K562 (cell line): ENCODE measurements around the gene SYNCRIP. TPM values are rescaled to one million over a fixed set of nuclear protein-coding genes. Genes with fewer than 3 reads are reported as not detected.

Source experiments
- E2F6 ChIP-seq, 2 experiments: IDR thresholded peaks; 2 replicates each; pipeline ENCODE4 v1.6.1; 2011; ENCODE audit warnings: borderline replicate concordance in 1 of 2, control low read depth in 1 of 2, low read depth in 1 of 2, low read length in 1 of 2, mild to moderate bottlenecking in 1 of 2, mixed read lengths in 1 of 2, moderate library complexity in 1 of 2; ENCODE audit not compliant: insufficient read depth in 1 of 2, insufficient read length in 1 of 2, poor library complexity in 1 of 2, severe bottlenecking in 1 of 2; ENCODE audit errors: extremely low read depth in 1 of 2
- ERF ChIP-seq: fragments of 450-650 bp; formaldehyde crosslinking; IDR thresholded peaks from 2 replicates; pipeline ENCODE4 v1.4.0; 2020; ENCODE audit warnings: mild to moderate bottlenecking, mixed read lengths
- MXD1 ChIP-seq: fragments of 250-450 bp; sonication (Bioruptor Pico); IDR thresholded peaks from 2 replicates; pipeline ENCODE4 v1.8.0; 2021; ENCODE audit warnings: borderline replicate concordance, mild to moderate bottlenecking, moderate library complexity; ENCODE audit not compliant: poor library complexity, severe bottlenecking
- NBN ChIP-seq: fragments of 450-650 bp; IDR thresholded peaks from 2 replicates; pipeline ENCODE4 v1.6.1; 2016; ENCODE audit warnings: low read depth, mild to moderate bottlenecking
- NRF1 ChIP-seq, 2 experiments: fragments of 450-650 bp; IDR thresholded peaks in 1 of 2; conservative IDR thresholded peaks in 1 of 2; 2 replicates each; pipeline ENCODE4 v1.6.1; 2014; ENCODE audit warnings: mild to moderate bottlenecking in 2 of 2
- RCOR1 ChIP-seq, 2 experiments: IDR thresholded peaks; 2 replicates each; pipeline ENCODE4 v1.6.1; 2012; ENCODE audit warnings: low read depth in 2 of 2, low read length in 2 of 2, borderline replicate concordance in 1 of 2, improper control_type of control experiment in 1 of 2
- ZBTB33 ChIP-seq: sonication (generic); formaldehyde crosslinking; IDR thresholded peaks from 2 replicates; pipeline ENCODE4 v1.8.1; 2023; ENCODE audit warnings: mild to moderate bottlenecking, missing genetic modification reagents
- ZNF347 ChIP-seq: fragments of 450-650 bp; formaldehyde crosslinking; IDR thresholded peaks from 2 replicates; pipeline ENCODE4 v1.4.0; 2020; ENCODE audit warnings: low read depth, mild to moderate bottlenecking, moderate library complexity
- ZNF699 ChIP-seq: fragments of 250-450 bp; sonication (Bioruptor Pico); IDR thresholded peaks from 2 replicates; pipeline ENCODE4 v1.8.0; 2021; ENCODE audit warnings: mild to moderate bottlenecking, moderate library complexity; ENCODE audit not compliant: insufficient replicate concordance
- polyA plus RNA-seq, 8 experiments: library from polyadenylated mRNA; depleted of rRNA in 4 of 8; stranded (reverse) in 5 of 8; unstranded in 3 of 8; fragments of >200 nt; fragmentation: Nextera tagmentation in 2 of 8; fragmentation: Illumina TruSeq in 1 of 8; extraction: Ambion mirVana in 2 of 8; extraction: Trizol in 1 of 8; gene quantifications; 2 replicates each; pipeline versions ENCODE4 v1.2.1 to v1.2.3, GENCODE V29; 2011 to 2014; ENCODE audit warnings: inconsistent platforms in 1 of 8, missing spikeins in 1 of 8
- total RNA-seq, 7 experiments: library from RNA; depleted of rRNA in 6 of 7; stranded (reverse); fragments of >200 nt in 6 of 7; fragmentation: Illumina TruSeq in 2 of 7; extraction: Trizol in 2 of 7; gene quantifications; 2 replicates each; pipeline versions ENCODE4 v1.2.1 to v1.2.3, GENCODE V29; 2011 to 2021; ENCODE audit warnings: low replicate concordance in 1 of 7
- TF ChIP-seq, protein P1 (sequence below): fragments of 450-650 bp; IDR thresholded peaks from 2 replicates; pipeline ENCODE4 v1.6.1; 2016; ENCODE audit warnings: mild to moderate bottlenecking, moderate library complexity

SYNCRIP gene
- total and polyA plus RNA-seq, 9 of the 15 experiments (the other 6 are each of a cell fraction or from before 2014, with no cell fraction given) = 46.5 to 295 (median 140) TPM

DNA sequence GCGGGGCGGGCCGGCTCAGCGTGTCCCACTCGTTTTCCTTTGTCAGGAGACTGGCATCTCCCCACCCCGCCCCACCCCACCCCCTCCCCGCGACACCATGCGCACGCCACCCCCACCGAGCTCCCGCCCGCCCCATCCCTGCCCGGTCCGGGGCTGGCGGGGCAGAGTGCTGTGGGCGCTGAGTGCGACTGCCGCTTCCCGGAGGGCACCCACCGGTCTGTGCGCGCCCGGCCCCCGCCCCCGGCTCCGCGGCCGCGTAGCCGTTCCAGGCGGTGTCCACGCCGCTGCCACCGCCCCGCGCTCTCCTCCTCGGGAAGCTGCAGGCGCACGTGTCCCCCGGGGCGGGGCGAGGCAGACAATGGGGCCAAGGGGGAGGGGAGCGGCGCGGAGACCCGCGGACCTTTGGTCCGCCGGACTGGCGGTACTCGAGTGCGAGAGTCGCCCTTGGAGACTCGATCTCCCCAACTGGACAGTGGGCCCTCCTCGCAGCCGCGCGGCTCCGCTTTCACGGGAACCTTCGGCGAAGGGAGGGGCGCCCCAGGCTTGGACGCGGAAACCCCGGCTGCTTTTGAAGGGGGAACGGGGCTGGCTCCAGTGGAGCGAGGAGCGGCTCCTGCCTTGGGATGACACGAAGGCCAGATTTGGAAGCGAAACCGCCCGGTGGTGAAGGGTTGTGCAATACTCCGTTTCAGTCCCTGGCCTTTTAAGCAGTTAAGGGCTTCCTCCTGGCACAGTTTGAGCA lies 1.0 kb upstream of the SYNCRIP start (continued):
- TF ChIP-seq, protein P1, sequence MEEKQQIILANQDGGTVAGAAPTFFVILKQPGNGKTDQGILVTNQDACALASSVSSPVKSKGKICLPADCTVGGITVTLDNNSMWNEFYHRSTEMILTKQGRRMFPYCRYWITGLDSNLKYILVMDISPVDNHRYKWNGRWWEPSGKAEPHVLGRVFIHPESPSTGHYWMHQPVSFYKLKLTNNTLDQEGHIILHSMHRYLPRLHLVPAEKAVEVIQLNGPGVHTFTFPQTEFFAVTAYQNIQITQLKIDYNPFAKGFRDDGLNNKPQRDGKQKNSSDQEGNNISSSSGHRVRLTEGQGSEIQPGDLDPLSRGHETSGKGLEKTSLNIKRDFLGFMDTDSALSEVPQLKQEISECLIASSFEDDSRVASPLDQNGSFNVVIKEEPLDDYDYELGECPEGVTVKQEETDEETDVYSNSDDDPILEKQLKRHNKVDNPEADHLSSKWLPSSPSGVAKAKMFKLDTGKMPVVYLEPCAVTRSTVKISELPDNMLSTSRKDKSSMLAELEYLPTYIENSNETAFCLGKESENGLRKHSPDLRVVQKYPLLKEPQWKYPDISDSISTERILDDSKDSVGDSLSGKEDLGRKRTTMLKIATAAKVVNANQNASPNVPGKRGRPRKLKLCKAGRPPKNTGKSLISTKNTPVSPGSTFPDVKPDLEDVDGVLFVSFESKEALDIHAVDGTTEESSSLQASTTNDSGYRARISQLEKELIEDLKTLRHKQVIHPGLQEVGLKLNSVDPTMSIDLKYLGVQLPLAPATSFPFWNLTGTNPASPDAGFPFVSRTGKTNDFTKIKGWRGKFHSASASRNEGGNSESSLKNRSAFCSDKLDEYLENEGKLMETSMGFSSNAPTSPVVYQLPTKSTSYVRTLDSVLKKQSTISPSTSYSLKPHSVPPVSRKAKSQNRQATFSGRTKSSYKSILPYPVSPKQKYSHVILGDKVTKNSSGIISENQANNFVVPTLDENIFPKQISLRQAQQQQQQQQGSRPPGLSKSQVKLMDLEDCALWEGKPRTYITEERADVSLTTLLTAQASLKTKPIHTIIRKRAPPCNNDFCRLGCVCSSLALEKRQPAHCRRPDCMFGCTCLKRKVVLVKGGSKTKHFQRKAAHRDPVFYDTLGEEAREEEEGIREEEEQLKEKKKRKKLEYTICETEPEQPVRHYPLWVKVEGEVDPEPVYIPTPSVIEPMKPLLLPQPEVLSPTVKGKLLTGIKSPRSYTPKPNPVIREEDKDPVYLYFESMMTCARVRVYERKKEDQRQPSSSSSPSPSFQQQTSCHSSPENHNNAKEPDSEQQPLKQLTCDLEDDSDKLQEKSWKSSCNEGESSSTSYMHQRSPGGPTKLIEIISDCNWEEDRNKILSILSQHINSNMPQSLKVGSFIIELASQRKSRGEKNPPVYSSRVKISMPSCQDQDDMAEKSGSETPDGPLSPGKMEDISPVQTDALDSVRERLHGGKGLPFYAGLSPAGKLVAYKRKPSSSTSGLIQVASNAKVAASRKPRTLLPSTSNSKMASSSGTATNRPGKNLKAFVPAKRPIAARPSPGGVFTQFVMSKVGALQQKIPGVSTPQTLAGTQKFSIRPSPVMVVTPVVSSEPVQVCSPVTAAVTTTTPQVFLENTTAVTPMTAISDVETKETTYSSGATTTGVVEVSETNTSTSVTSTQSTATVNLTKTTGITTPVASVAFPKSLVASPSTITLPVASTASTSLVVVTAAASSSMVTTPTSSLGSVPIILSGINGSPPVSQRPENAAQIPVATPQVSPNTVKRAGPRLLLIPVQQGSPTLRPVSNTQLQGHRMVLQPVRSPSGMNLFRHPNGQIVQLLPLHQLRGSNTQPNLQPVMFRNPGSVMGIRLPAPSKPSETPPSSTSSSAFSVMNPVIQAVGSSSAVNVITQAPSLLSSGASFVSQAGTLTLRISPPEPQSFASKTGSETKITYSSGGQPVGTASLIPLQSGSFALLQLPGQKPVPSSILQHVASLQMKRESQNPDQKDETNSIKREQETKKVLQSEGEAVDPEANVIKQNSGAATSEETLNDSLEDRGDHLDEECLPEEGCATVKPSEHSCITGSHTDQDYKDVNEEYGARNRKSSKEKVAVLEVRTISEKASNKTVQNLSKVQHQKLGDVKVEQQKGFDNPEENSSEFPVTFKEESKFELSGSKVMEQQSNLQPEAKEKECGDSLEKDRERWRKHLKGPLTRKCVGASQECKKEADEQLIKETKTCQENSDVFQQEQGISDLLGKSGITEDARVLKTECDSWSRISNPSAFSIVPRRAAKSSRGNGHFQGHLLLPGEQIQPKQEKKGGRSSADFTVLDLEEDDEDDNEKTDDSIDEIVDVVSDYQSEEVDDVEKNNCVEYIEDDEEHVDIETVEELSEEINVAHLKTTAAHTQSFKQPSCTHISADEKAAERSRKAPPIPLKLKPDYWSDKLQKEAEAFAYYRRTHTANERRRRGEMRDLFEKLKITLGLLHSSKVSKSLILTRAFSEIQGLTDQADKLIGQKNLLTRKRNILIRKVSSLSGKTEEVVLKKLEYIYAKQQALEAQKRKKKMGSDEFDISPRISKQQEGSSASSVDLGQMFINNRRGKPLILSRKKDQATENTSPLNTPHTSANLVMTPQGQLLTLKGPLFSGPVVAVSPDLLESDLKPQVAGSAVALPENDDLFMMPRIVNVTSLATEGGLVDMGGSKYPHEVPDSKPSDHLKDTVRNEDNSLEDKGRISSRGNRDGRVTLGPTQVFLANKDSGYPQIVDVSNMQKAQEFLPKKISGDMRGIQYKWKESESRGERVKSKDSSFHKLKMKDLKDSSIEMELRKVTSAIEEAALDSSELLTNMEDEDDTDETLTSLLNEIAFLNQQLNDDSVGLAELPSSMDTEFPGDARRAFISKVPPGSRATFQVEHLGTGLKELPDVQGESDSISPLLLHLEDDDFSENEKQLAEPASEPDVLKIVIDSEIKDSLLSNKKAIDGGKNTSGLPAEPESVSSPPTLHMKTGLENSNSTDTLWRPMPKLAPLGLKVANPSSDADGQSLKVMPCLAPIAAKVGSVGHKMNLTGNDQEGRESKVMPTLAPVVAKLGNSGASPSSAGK = peak; percentile 89
- TF ChIP-seq NBN (peak; percentile 71), ERF (CRISPR knock-in tag) (peak; percentile 79; the same call in 1 of the 2 replicates), ZBTB33 (0 out of 2 replicates have a peak, but pooled peaks have one; percentile 42), ZNF347 (CRISPR knock-in tag) (no peak), MXD1 (CRISPR knock-in tag) (peak; percentile 69), E2F6 (IDR thresholded peaks at IDR 0.05; ENCODE audit: borderline replicate concordance in 1 of 2, extremely low read depth in 1 of 2, insufficient read depth in 1 of 2, insufficient read length in 1 of 2, low read depth in 1 of 2, low read length in 1 of 2, poor library complexity in 1 of 2, severe bottlenecking in 1 of 2) (peak; percentile 42 to 87), ZNF699 (no peak), NRF1 (conservative IDR thresholded peaks at IDR 0.05 in 1 of 2, IDR thresholded peaks at IDR 0.05 in 1 of 2) (0 out of 4 replicates have a peak, but pooled peaks of 1 of the 2 experiments have one; percentile 12), RCOR1 (IDR thresholded peaks at IDR 0.05; ENCODE audit: borderline replicate concordance in 1 of 2, low read depth in 2 of 2, low read length in 2 of 2) (peak; percentile 54 to 91; a peak in 3 of 4 replicates)
